SK-N-SH treated with all-trans-retinoic acid at 6 μM for 48 hours (cell line): ENCODE results near the gene KCTD17.

Experiments used
- ATAC-seq: fragments of 200-7000 bp; cut with Tn5 transposase; 3 replicates; pipeline ENCODE4 v1.9.1; 2020; ENCODE audit warnings: mild to moderate bottlenecking, moderate library complexity
- ARNTL ChIP-seq: fragments of 450-650 bp; formaldehyde crosslinking; IDR thresholded peaks from 2 replicates; pipeline ENCODE4 v1.5.0; 2020; ENCODE audit warnings: low read depth, mild to moderate bottlenecking, moderate library complexity, borderline replicate concordance
- BACH2 ChIP-seq: fragments of 250-450 bp; sonication (Bioruptor Pico); IDR thresholded peaks from 2 replicates; pipeline ENCODE4 v1.9.0; 2021; ENCODE audit warnings: mild to moderate bottlenecking, borderline replicate concordance
- CSDC2 ChIP-seq: fragments of 250-450 bp; sonication (Bioruptor Pico); IDR thresholded peaks from 2 replicates; pipeline ENCODE4 v1.5.0; 2020; ENCODE audit warnings: mild to moderate bottlenecking, moderate library complexity
- ESRRG ChIP-seq: fragments of 250-450 bp; sonication (Bioruptor Pico); IDR thresholded peaks from 2 replicates; pipeline ENCODE4 v1.6.1; 2021; ENCODE audit warnings: mild to moderate bottlenecking
- ISL1 ChIP-seq: fragments of 250-450 bp; sonication (Bioruptor Pico); IDR thresholded peaks from 2 replicates; pipeline ENCODE4 v2.1.2; 2022; ENCODE audit warnings: mild to moderate bottlenecking, moderate library complexity
- OSR1 ChIP-seq: fragments of 250-450 bp; sonication (Bioruptor Pico); IDR thresholded peaks from 2 replicates; pipeline ENCODE4 v1.8.0; 2022; ENCODE audit warnings: moderate library complexity, mild to moderate bottlenecking, inconsistent platforms
- POU6F1 ChIP-seq: fragments of 250-450 bp; sonication (Bioruptor Pico); IDR thresholded peaks from 2 replicates; pipeline ENCODE4 v1.8.0; 2021; ENCODE audit warnings: low read depth, mild to moderate bottlenecking, moderate library complexity, borderline replicate concordance
- PPARA ChIP-seq: fragments of 250-450 bp; sonication (Bioruptor Pico); IDR thresholded peaks from 2 replicates; pipeline ENCODE4 v1.5.0; 2020; ENCODE audit warnings: mild to moderate bottlenecking, borderline replicate concordance
- RARB ChIP-seq: fragments of 250-450 bp; sonication (Bioruptor Pico); IDR thresholded peaks from 2 replicates; pipeline ENCODE4 v1.8.0; 2021; ENCODE audit warnings: mild to moderate bottlenecking, moderate library complexity
- SNAI2 ChIP-seq: fragments of 250-450 bp; sonication (Bioruptor Pico); IDR thresholded peaks from 2 replicates; pipeline ENCODE4 v1.5.0; 2020; ENCODE audit warnings: mild to moderate bottlenecking, moderate library complexity
- TCF4 ChIP-seq: fragments of 250-450 bp; sonication (Bioruptor Pico); IDR thresholded peaks from 2 replicates; pipeline ENCODE4 v1.8.0; 2021; ENCODE audit warnings: mild to moderate bottlenecking, moderate library complexity, borderline replicate concordance
- TOX ChIP-seq: fragments of 250-450 bp; sonication (Bioruptor Pico); IDR thresholded peaks from 2 replicates; pipeline ENCODE4 v1.8.0; 2021; ENCODE audit warnings: mild to moderate bottlenecking, moderate library complexity, borderline replicate concordance
- ZC3H10 ChIP-seq: fragments of 250-450 bp; sonication (Bioruptor Pico); IDR thresholded peaks from 2 replicates; pipeline ENCODE4 v1.5.1; 2021; ENCODE audit warnings: mild to moderate bottlenecking, moderate library complexity
- ZFP3 ChIP-seq: fragments of 250-450 bp; sonication (Bioruptor Pico); IDR thresholded peaks from 2 replicates; pipeline ENCODE4 v1.5.0; 2020; ENCODE audit warnings: mild to moderate bottlenecking, moderate library complexity
- ZFP30 ChIP-seq: fragments of 450-650 bp; formaldehyde crosslinking; IDR thresholded peaks from 2 replicates; pipeline ENCODE4 v1.5.0; 2022; ENCODE audit warnings: mild to moderate bottlenecking, moderate library complexity
- ZNF565 ChIP-seq: fragments of 450-650 bp; formaldehyde crosslinking; conservative IDR thresholded peaks from 2 replicates; pipeline ENCODE4 v1.5.0; 2020; ENCODE audit warnings: low read depth, mild to moderate bottlenecking, moderate library complexity
- ZNF70 ChIP-seq: fragments of 450-650 bp; formaldehyde crosslinking; IDR thresholded peaks from 2 replicates; pipeline ENCODE4 v1.5.0; 2020; ENCODE audit warnings: mild to moderate bottlenecking, moderate library complexity
- ZNF8 ChIP-seq: fragments of 450-650 bp; formaldehyde crosslinking; IDR thresholded peaks from 2 replicates; pipeline ENCODE4 v1.5.0; 2020; ENCODE audit warnings: mild to moderate bottlenecking, moderate library complexity
- TF ChIP-seq, protein P1 (sequence below): fragments of 250-450 bp; sonication (Bioruptor Pico); IDR thresholded peaks from 2 replicates; pipeline ENCODE4 v1.5.0; 2020; ENCODE audit warnings: mild to moderate bottlenecking, moderate library complexity
- TF ChIP-seq, protein P2 (sequence below): fragments of 250-450 bp; sonication (Bioruptor Pico); IDR thresholded peaks from 2 replicates; pipeline ENCODE4 v1.5.1; 2021; ENCODE audit warnings: mild to moderate bottlenecking, moderate library complexity
- TF ChIP-seq, protein P3 (sequence below): fragments of 250-450 bp; sonication (Bioruptor Pico); IDR thresholded peaks from 2 replicates; pipeline ENCODE4 v1.5.1; 2020; ENCODE audit warnings: low read depth, mild to moderate bottlenecking, moderate library complexity

KCTD17 gene

GRCh38 chr22:37033605-37034430, 17.7 kb upstream of the KCTD17 start:
- ATAC-seq = no peak
- no peak for TF ChIP-seq ZFP3
- TF ChIP-seq, protein P1, sequence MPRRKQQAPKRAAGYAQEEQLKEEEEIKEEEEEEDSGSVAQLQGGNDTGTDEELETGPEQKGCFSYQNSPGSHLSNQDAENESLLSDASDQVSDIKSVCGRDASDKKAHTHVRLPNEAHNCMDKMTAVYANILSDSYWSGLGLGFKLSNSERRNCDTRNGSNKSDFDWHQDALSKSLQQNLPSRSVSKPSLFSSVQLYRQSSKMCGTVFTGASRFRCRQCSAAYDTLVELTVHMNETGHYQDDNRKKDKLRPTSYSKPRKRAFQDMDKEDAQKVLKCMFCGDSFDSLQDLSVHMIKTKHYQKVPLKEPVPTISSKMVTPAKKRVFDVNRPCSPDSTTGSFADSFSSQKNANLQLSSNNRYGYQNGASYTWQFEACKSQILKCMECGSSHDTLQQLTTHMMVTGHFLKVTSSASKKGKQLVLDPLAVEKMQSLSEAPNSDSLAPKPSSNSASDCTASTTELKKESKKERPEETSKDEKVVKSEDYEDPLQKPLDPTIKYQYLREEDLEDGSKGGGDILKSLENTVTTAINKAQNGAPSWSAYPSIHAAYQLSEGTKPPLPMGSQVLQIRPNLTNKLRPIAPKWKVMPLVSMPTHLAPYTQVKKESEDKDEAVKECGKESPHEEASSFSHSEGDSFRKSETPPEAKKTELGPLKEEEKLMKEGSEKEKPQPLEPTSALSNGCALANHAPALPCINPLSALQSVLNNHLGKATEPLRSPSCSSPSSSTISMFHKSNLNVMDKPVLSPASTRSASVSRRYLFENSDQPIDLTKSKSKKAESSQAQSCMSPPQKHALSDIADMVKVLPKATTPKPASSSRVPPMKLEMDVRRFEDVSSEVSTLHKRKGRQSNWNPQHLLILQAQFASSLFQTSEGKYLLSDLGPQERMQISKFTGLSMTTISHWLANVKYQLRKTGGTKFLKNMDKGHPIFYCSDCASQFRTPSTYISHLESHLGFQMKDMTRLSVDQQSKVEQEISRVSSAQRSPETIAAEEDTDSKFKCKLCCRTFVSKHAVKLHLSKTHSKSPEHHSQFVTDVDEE (CRISPR knock-in tag) = no peak
- TF ChIP-seq BACH2 = no peak
- no peak for TF ChIP-seq ARNTL (CRISPR knock-in tag)
- TF ChIP-seq, all 23 proteins: peak for 0

GRCh38 chr22:37036655-37037377, 14.7 kb upstream of the KCTD17 start:
- TF ChIP-seq ISL1 (CRISPR knock-in tag) = no peak
- no peak for TF ChIP-seq RARB (CRISPR knock-in tag)
- no peak for TF ChIP-seq ZNF8 (CRISPR knock-in tag)
- TF ChIP-seq POU6F1 (CRISPR knock-in tag) = no peak
- TF ChIP-seq ZFP30 (CRISPR knock-in tag) = no peak
- no peak for TF ChIP-seq OSR1 (CRISPR knock-in tag)
- TF ChIP-seq TOX (CRISPR knock-in tag) = no peak
- TF ChIP-seq PPARA (CRISPR knock-in tag) = no peak
- TF ChIP-seq ZFP3 = no peak
- TF ChIP-seq ZNF565 (CRISPR knock-in tag) = no peak
- TF ChIP-seq, protein P2, sequence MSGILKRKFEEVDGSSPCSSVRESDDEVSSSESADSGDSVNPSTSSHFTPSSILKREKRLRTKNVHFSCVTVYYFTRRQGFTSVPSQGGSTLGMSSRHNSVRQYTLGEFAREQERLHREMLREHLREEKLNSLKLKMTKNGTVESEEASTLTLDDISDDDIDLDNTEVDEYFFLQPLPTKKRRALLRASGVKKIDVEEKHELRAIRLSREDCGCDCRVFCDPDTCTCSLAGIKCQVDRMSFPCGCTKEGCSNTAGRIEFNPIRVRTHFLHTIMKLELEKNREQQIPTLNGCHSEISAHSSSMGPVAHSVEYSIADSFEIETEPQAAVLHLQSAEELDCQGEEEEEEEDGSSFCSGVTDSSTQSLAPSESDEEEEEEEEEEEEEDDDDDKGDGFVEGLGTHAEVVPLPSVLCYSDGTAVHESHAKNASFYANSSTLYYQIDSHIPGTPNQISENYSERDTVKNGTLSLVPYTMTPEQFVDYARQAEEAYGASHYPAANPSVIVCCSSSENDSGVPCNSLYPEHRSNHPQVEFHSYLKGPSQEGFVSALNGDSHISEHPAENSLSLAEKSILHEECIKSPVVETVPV = no peak
- TF ChIP-seq ZNF70 (CRISPR knock-in tag) = no peak
- TF ChIP-seq ESRRG = no peak
- no peak for ATAC-seq

DNA sequence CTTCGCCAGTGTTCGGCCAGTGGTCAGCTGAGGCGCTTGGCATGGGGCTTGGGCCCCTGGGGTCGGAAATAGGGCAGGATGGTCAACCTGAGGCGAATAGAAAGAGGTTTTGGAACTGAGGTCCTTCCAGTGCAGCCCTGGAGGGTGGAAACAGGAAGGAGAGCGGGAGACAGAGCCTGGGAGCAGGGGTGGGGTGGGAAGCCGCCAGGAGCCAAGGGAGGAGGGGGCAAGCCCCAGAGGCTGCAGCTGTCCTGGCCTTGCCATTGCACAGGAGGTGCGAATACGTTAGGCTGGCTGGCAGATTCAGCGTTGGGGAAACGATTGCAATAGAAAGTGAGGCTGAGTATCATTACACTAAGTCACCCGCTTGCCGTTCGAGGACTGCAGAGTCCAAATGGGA, 13.9 kb upstream of the KCTD17 start:
- ATAC-seq = no peak
- TF ChIP-seq CSDC2 (CRISPR knock-in tag) (no peak), OSR1 (CRISPR knock-in tag) (no peak), SNAI2 (CRISPR knock-in tag) (no peak)
- TF ChIP-seq, protein P1 (CRISPR knock-in tag) = no peak

- no peak for ATAC-seq
- TF ChIP-seq ARNTL (CRISPR knock-in tag) (no peak), ZFP3 (no peak), BACH2 (no peak), ZC3H10 (CRISPR knock-in tag) (no peak), ZNF565 (CRISPR knock-in tag) (no peak), TCF4 (no peak), ISL1 (CRISPR knock-in tag) (no peak), ZNF8 (CRISPR knock-in tag) (no peak), ZNF70 (CRISPR knock-in tag) (no peak), ZFP30 (CRISPR knock-in tag) (no peak), CSDC2 (CRISPR knock-in tag) (no peak), POU6F1 (CRISPR knock-in tag) (no peak), TOX (CRISPR knock-in tag) (no peak), RARB (CRISPR knock-in tag) (no peak)
- TF ChIP-seq, protein P3, sequence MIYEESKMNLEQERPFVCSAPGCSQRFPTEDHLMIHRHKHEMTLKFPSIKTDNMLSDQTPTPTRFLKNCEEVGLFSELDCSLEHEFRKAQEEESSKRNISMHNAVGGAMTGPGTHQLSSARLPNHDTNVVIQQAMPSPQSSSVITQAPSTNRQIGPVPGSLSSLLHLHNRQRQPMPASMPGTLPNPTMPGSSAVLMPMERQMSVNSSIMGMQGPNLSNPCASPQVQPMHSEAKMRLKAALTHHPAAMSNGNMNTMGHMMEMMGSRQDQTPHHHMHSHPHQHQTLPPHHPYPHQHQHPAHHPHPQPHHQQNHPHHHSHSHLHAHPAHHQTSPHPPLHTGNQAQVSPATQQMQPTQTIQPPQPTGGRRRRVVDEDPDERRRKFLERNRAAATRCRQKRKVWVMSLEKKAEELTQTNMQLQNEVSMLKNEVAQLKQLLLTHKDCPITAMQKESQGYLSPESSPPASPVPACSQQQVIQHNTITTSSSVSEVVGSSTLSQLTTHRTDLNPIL (CRISPR knock-in tag) = no peak
Measured at GRCh38 chr22:37039466-37039865, 12.1 kb upstream of the KCTD17 start.
